Activated CD8-positive, alpha-beta memory T cell treated with anti-CD3 and anti-CD28 coated beads for 4 hours (primary cell): Measurements from ENCODE around the gene C2orf80.
"Not testable (repeated sequence)": the region's sequence is repeated elsewhere in the genome, so short reads cannot be mapped to it uniquely, and the experiment has no call there.

Experiments
- DNase-seq, 2 donors: peaks; one replicate each; pipeline ENCODE4 v3.0.0-alpha.2; 2020; ENCODE audit warnings: low read depth in 2 of 2

The C2orf80 gene

GRCh38 chr2:208135794-208136715 is 53.8 kb downstream of the C2orf80 start:
- no peak for DNase-seq

DNA sequence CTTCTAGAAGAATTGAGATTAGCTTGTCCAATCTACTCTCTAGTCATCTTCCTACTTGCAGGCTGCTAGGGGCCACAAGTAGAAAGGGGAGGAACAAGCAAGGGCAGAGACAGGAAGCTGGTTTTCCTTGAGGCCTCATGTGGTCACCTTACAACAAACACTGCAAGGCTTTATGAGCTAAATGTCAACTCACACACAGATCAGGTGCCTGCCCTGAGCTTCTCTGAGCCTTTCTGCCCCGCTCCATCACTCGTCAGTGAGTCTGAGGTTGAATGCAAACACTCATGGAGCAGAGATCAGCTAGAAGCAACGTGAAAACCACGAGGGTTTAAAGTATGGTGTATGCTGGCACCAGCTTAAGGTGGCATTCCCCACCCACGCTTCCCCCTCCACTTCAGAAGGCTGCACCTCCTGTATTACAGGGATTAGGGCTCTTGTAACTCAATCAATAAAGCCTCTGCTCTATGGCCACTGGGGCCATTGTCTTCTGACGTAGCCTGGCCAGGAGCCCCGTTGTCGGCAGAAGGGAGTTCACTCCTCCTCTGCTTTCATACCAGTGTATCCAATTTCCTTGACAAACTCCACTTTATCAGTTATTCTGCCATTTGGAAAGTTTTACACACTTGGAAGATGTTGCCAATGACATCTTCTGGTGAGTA is 54.8 kb downstream of the C2orf80 start:
- DNase-seq, result no peak

DNA sequence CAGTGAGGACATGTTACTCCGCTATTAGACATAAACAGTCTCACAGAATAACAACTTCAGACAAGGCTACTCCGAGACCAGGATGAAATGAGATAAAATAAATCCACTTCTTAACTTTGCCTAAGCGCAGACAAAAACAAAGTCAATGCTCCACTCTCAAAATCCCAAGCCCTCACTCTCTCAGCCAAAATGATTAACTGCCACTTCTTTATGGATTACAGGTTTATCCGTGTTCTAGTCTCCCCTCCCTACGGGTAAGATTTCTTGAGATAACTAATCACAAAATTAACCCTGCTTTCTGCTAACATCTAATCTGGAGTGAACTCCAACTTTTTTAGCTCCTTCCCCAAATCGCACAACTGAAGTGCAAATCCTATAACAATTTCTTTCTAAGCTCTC is 59.1 kb downstream of the C2orf80 start:
- no peak for DNase-seq

DNA sequence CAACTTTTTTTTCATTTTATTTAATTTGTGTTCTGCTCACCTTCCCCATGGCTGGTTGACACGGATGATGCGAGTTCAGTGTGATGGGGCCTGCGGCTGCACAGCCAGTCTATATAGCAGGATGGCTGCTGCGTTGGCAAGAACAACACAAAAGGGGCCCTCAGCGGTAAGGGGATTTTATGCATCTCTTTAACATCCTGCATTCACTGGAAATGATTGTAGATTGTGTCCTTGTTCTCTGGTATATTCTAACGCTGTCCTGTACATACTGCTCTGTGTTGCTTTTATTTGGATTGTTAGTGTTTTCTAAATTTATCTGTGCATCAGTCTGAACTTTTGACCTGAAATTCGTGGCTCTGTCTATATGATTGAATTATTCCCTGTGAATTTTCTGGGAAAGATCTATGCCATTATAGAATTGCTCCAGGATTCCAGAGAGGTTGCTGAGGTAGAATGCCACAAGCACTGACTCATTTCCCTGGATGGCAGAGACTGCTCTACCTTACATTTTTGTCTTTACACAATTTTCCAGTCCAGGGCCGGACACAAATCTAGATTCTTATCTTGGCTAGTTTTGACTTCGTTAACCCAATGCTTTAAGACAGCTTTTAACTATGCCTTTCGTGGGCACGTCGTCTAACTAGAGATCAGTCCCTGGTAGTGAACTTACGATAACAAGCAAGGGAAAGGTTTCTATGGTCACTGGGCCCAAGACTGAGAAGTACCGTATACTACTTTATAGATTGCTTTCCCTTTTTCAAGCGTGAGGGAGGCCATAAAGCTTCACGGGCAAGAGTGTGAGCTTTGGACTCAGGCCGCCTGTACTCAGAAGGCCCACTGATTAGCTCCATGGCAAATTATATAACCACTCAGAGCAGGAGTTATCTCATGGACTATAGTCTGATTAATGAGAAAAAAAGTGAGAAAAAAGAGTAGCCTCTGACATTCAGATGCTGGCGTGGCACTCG is 59.8 kb downstream of the C2orf80 start, which contains the start of gene CRYGC:
TSS of gene CRYGC (minus strand) at position 85 of the 968 bp plus-strand sequence. CDS start at position 49, 36 bp downstream.
- DNase-seq, result no peak

DNA sequence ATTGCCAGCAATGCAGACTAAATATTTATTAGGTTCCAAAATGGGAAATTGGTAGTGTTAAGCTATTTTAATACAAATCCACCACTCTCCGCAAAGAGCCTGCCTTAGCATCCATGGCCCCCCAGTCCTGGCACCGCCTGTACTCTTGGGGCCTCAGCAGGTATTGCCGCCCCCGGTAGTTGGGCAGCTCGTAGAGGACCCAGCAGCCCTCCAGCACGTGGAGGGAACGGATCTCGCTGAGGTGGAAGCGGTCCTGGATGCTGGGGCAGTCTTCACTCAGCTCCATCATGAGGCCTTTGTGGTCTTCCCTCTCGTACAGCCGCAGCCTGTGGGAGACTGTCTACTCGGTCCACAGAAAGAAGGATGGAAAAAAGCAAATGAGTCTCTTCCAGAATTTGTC is 61.7 kb downstream of the C2orf80 start:
- DNase-seq, result no peak

- DNase-seq, result no peak
These were observed 62.7 kb downstream of the C2orf80 start for GRCh38 chr2:208127090-208127489.

DNA sequence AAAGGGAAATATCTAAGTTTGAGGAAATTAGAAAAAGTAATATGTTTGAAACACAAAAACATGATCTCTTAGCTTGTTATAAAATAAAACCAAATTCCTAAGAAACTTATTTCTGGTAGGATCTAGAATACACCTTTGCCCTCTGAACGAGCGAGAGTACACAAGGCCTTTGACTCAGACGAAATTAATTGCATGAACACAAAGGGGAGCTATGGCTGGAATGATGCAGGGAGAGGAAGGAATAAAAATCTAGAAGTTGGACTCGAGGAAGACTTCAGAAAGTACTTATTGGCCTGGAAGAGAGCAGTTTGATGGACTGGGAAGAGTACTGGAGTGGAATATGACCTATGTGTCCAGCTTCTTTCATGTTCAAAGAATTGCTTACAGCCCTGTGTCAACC is 64.6 kb downstream of the C2orf80 start:
- DNase-seq, result no peak

- not testable (repeated sequence) for DNase-seq
These were observed 65.7 kb downstream of the C2orf80 start, which contains the start of gene CRYGD for GRCh38 chr2:208124013-208124715. Gene CRYGD, minus strand, starts transcription at chr2:208124524. Its CDS starts 51 bp downstream, at chr2:208124473.

DNA sequence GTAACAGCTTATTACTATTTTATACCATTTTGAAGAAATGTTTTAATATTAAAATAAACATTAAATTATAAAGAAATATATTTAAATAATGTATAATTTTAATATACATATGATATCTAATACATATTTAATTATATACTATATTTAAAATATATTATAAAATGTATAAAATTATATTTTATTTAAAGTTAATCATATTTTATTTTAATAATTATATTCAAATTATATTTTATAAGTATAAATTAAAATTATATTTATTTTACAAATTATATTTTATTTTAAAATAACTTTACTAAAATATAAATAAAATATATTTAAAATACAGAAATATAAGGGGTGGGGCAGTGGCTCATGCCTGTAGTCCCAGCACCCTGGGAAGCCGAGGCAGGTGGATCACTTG is 67.6 kb downstream of the C2orf80 start:
- no peak for DNase-seq

GRCh38 chr2:208118918-208119317 is 70.9 kb downstream of the C2orf80 start:
- no peak for DNase-seq

- DNase-seq, result not testable (repeated sequence)
These were observed 72.4 kb downstream of the C2orf80 start for GRCh38 chr2:208117390-208117789.
